Breast epithelium (tissue), 4 donors: ENCODE measurements around the gene PRDX5. TPM values are rescaled to one million over a fixed set of nuclear protein-coding genes. Genes with fewer than 3 reads are reported as not detected.

Experiments
- DNase-seq, 2 donors: peaks; one replicate each; pipeline ENCODE4 v3.0.0-alpha.2; 2019; ENCODE audit warnings: low spot score in 2 of 2
- H3K27ac ChIP-seq, 2 donors: fragments of 200-600 bp; sonication (generic) in 1 of 2; one replicate each; pipeline ENCODE4 v1.5.1; 2016 to 2019; ENCODE audit warnings: mild to moderate bottlenecking in 1 of 2
- H3K27me3 ChIP-seq, 2 donors: fragments of 200-600 bp; sonication (generic) in 1 of 2; one replicate each; pipeline versions ENCODE4 v1.5.1 to v1.6.0; 2017 to 2019; ENCODE audit warnings: control low read depth in 1 of 2, mild to moderate bottlenecking in 1 of 2
- H3K36me3 ChIP-seq: fragments of 200-600 bp; one replicate; pipeline ENCODE4 v1.5.1; 2019
- H3K4me1 ChIP-seq, 2 donors: fragments of 200-600 bp; sonication (generic); one replicate each; pipeline ENCODE4 v1.5.1; 2016 to 2019; ENCODE audit warnings: control low read depth in 1 of 2
- H3K4me3 ChIP-seq, 3 donors: fragments of 200-600 bp; sonication (generic); 1 replicate in 2 of 3; 2 replicates in 1 of 3; pipeline ENCODE4 v1.5.1; 2016 to 2019; ENCODE audit warnings: mild to moderate bottlenecking in 3 of 3, moderate library complexity in 2 of 3
- H3K9me3 ChIP-seq, 2 donors: fragments of 200-600 bp; sonication (generic) in 1 of 2; one replicate each; pipeline ENCODE4 v1.5.1; 2016 to 2019; ENCODE audit warnings: control low read depth in 1 of 2
- CTCF ChIP-seq, 3 donors: fragments of 450-650 bp; IDR thresholded peaks; one replicate each; pipeline ENCODE4 v1.5.1; 2016 to 2017; ENCODE audit warnings: antibody characterized with exemption in 3 of 3, mild to moderate bottlenecking in 3 of 3, moderate library complexity in 3 of 3
- POLR2A ChIP-seq: fragments of 450-650 bp; IDR thresholded peaks from one replicate; pipeline ENCODE4 v1.6.1; 2016; ENCODE audit warnings: antibody characterized with exemption, mild to moderate bottlenecking, moderate library complexity
- POLR2AphosphoS5 ChIP-seq, 3 donors: sonication (generic); formaldehyde crosslinking; IDR thresholded peaks; one replicate each; pipeline ENCODE4 v1.6.1; 2017; ENCODE audit warnings: antibody characterized with exemption in 3 of 3
- intact Hi-C: fragments of 100-400 bp; cut with DNase I; formaldehyde crosslinking; loops from one replicate; pipeline ENCODE4 v1.15.1; 2023; ENCODE audit warnings: low total_unique reads
- total RNA-seq, 3 donors: library from RNA; depleted of rRNA; stranded (reverse); fragments of >200 nt; gene quantifications; one replicate each; pipeline ENCODE4 v1.1.0, GENCODE V29; 2016

The PRDX5 gene
- total RNA-seq, 3 donors from 2014 or later, result 241 to 327 (median 262) TPM

- Histone ChIP-seq H3K27me3 (no peaks in the 10 kb centered on the region), H3K9me3 (no peaks in the 10 kb centered on the region), H3K27ac (peak overlapping the region; percentile 98 to 99), H3K4me3 (peak overlapping the region; percentile 78 to 97 (median 95)), H3K36me3 (no peaks in the 10 kb centered on the region), H3K4me1 (peaks cover 0 to 14% of the 10 kb centered on the region in 2 donors)
- DNase-seq, result no peak
- TF ChIP-seq POLR2A (no peak), CTCF (IDR thresholded peaks at IDR 0.05) (peak in 1 of 3 donors; percentile 29), POLR2AphosphoS5 (IDR thresholded peaks at IDR 0.05) (no peak)
- intact Hi-C loops, result no loop called here
These were observed 1.1 kb upstream of the PRDX5 start for GRCh38 chr11:64316672-64317324.

GRCh38 chr11:64317325-64317960 lies 478 bp upstream of the PRDX5 start, which contains the start of gene TRMT112:
TSS of gene TRMT112 (minus strand) at chr11:64317559. CDS start at chr11:64317526, 33 bp downstream.
- Histone ChIP-seq H3K27me3 (no peaks in the 10 kb centered on the region), H3K36me3 (no peaks in the 10 kb centered on the region), H3K9me3 (no peaks in the 10 kb centered on the region), H3K27ac (peak within 1 kb of the TSS; percentile 98 to 99), H3K4me3 (peak within 1 kb of the TSS; percentile 78 to 97 (median 95)), H3K4me1 (peaks cover 0 to 14% of the 10 kb centered on the region in 2 donors)
- peak; percentile 91 to 98 (median 92) for TF ChIP-seq POLR2AphosphoS5 (IDR thresholded peaks at IDR 0.05)
- peak in 1 of 3 donors; percentile 6 for TF ChIP-seq CTCF (IDR thresholded peaks at IDR 0.05)
- TF ChIP-seq POLR2A, result peak; percentile 81
- peak; percentile 97 to 99 for DNase-seq
- intact Hi-C loops, result no loop called here

- peak overlapping the region; percentile 98 to 99 for H3K27ac ChIP-seq
- H3K36me3 ChIP-seq, result no peaks in the 10 kb centered on the region
- peak overlapping the region; percentile 78 to 97 (median 95) for H3K4me3 ChIP-seq
- H3K4me1 ChIP-seq, result peaks cover 0 to 14% of the 10 kb centered on the region in 2 donors
- intact Hi-C loops, result no loop called here
- no peak for DNase-seq
- no peak for TF ChIP-seq POLR2A
- H3K9me3 ChIP-seq, result no peaks in the 10 kb centered on the region
- H3K27me3 ChIP-seq, result no peaks in the 10 kb centered on the region
These were observed 1.1 kb downstream of the PRDX5 start for GRCh38 chr11:64318766-64319761.

GRCh38 chr11:64320556-64320955 lies 2.6 kb downstream of the PRDX5 start:
- TF ChIP-seq POLR2AphosphoS5 (IDR thresholded peaks at IDR 0.05), result no peak
- no peak for TF ChIP-seq POLR2A
- no peak for TF ChIP-seq CTCF (IDR thresholded peaks at IDR 0.05)
- no peaks in the 10 kb centered on the region for H3K9me3 ChIP-seq
- peak overlapping the region; percentile 81 to 98 for H3K27ac ChIP-seq
- peaks cover 0 to 14% of the 10 kb centered on the region in 2 donors for H3K4me1 ChIP-seq
- intact Hi-C loops, result no loop called here
- no peaks in the 10 kb centered on the region for H3K36me3 ChIP-seq
- H3K27me3 ChIP-seq, result no peaks in the 10 kb centered on the region
- no peak for DNase-seq
- no peak overlapping the region for H3K4me3 ChIP-seq

GRCh38 chr11:64321026-64321425 lies 3.1 kb downstream of the PRDX5 start:
- TF ChIP-seq CTCF (IDR thresholded peaks at IDR 0.05) (no peak), POLR2A (no peak), POLR2AphosphoS5 (IDR thresholded peaks at IDR 0.05) (no peak)
- peak overlapping the region; percentile 81 to 98 for H3K27ac ChIP-seq
- no peaks in the 10 kb centered on the region for H3K27me3 ChIP-seq
- H3K36me3 ChIP-seq, result no peaks in the 10 kb centered on the region
- intact Hi-C loops, result no loop called here
- DNase-seq, result no peak
- H3K4me3 ChIP-seq, result no peak overlapping the region
- H3K4me1 ChIP-seq, result peaks cover 0 to 14% of the 10 kb centered on the region in 2 donors
- H3K9me3 ChIP-seq, result no peaks in the 10 kb centered on the region
